DOHH2 (cell line): Measurements from ENCODE around the gene GDPGP1.

Experiments used
- H3F3A ChIP-seq: fragments of 200-600 bp; sonication (generic), shearing (Covaris generic); 2 replicates; pipeline ENCODE4 v1.6.0; 2016; ENCODE audit warnings: antibody characterized with exemption, mild to moderate bottlenecking; ENCODE audit not compliant: control insufficient read depth, insufficient read depth
- H3K27ac ChIP-seq: fragments of 200-600 bp; sonication (generic); 2 replicates; pipeline ENCODE4 v1.5.1; 2014; ENCODE audit warnings: low read depth, mild to moderate bottlenecking, low read length, moderate library complexity
- H3K27me3 ChIP-seq: fragments of 200-600 bp; sonication (generic); 2 replicates; pipeline ENCODE4 v1.6.1; 2014; ENCODE audit warnings: mild to moderate bottlenecking, low read length, mixed read lengths; ENCODE audit not compliant: control insufficient read depth
- H3K36me3 ChIP-seq: fragments of 200-600 bp; sonication (generic); 2 replicates; pipeline ENCODE4 v1.6.1; 2014; ENCODE audit warnings: mild to moderate bottlenecking, low read length, moderate library complexity, mixed read lengths; ENCODE audit not compliant: control insufficient read depth
- H3K4me1 ChIP-seq: fragments of 200-600 bp; sonication (generic); 2 replicates; pipeline ENCODE4 v1.6.1; 2014; ENCODE audit warnings: mild to moderate bottlenecking, low read length, mixed read lengths; ENCODE audit not compliant: control insufficient read depth
- H3K4me2 ChIP-seq: fragments of 200-600 bp; sonication (generic); 2 replicates; pipeline ENCODE4 v1.6.0; 2014; ENCODE audit warnings: mild to moderate bottlenecking, low read length, moderate library complexity
- H3K4me3 ChIP-seq: fragments of 200-600 bp; sonication (generic); 2 replicates; pipeline ENCODE4 v1.5.1; 2014; ENCODE audit warnings: mild to moderate bottlenecking, low read length, mixed read lengths
- H3K79me2 ChIP-seq: fragments of 200-600 bp; sonication (generic); 2 replicates; pipeline ENCODE4 v1.6.1; 2014; ENCODE audit warnings: mild to moderate bottlenecking, low read length, mixed read lengths; ENCODE audit not compliant: control insufficient read depth
- H3K9me2 ChIP-seq: fragments of 200-600 bp; sonication (generic); replicated peaks from 2 replicates; pipeline ENCODE4 v1.6.1; 2014; ENCODE audit warnings: mild to moderate bottlenecking, low read length, mixed read lengths; ENCODE audit not compliant: control insufficient read depth
- H3K9me3 ChIP-seq: fragments of 200-600 bp; sonication (generic); 2 replicates; pipeline ENCODE4 v1.6.1; 2014; ENCODE audit warnings: antibody characterized with exemption, low read length, mixed read lengths; ENCODE audit not compliant: control insufficient read depth, insufficient read depth
- H4K20me1 ChIP-seq: fragments of 200-600 bp; sonication (generic); 2 replicates; pipeline ENCODE4 v1.6.0; 2014; ENCODE audit warnings: low read depth, mild to moderate bottlenecking, antibody characterized with exemption, low read length, moderate library complexity; ENCODE audit not compliant: control insufficient read depth, insufficient read depth
- EZH2phosphoT487 ChIP-seq: fragments of 200-600 bp; sonication (generic); IDR thresholded peaks from 2 replicates; pipeline ENCODE4 v1.6.1; 2017; ENCODE audit warnings: borderline replicate concordance, mild to moderate bottlenecking, antibody characterized with exemption, low read length, moderate library complexity, mixed read lengths
- TF ChIP-seq, protein P1 (sequence below): fragments of 200-600 bp; sonication (generic); IDR thresholded peaks from one replicate; pipeline ENCODE4 v1.5.1; 2014; ENCODE audit warnings: antibody characterized with exemption, mild to moderate bottlenecking, low read depth, low read length; ENCODE audit not compliant: poor library complexity, severe bottlenecking

The GDPGP1 gene

DNA sequence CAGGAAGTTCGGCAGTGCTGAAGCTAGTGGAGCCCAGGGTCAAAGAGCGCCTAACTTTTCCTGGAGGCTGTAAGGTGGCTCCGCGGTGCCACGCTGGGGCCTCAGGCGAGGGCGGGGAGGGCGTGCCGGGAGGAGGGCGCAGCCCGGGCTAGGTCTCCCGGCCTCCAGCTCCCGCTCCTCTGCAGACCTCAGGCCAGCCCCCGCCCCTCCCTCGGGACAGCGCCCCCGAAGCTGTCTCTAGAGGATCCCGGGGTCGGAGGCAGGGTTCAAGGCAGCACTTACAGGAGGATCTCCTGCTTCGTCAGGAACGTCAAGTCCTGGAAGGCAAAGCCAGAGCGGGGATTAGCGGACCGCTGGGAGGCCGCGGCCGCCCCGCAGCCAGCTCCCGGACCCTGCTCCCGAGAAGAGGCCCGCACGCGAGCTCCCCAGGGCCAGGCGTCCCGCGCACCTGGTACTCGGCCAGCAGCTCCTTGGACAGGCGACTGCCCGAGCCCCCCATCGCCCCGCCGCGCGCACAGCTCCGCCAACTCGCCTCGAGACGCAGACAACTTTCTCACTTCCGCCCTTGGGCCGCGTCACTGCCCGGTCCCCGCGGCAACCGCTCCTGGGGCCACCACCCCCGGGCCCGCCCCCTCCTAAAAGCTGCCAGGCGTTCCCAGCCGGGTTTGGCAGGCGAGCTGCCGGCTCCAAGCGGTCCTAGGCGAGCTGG lies 468 bp upstream of the GDPGP1 start, which contains the start of gene CIB1:
Gene CIB1 (minus strand): TSS at position 555 of the 709 bp plus-strand sequence. CDS start 56 bp downstream, at position 499.
- no peaks in the 10 kb centered on the region for H3K9me2 ChIP-seq
- H3K4me2 ChIP-seq, result peak within 1 kb of the TSS; percentile 100
- no peak for TF ChIP-seq EZH2phosphoT487
- TF ChIP-seq, protein P1, sequence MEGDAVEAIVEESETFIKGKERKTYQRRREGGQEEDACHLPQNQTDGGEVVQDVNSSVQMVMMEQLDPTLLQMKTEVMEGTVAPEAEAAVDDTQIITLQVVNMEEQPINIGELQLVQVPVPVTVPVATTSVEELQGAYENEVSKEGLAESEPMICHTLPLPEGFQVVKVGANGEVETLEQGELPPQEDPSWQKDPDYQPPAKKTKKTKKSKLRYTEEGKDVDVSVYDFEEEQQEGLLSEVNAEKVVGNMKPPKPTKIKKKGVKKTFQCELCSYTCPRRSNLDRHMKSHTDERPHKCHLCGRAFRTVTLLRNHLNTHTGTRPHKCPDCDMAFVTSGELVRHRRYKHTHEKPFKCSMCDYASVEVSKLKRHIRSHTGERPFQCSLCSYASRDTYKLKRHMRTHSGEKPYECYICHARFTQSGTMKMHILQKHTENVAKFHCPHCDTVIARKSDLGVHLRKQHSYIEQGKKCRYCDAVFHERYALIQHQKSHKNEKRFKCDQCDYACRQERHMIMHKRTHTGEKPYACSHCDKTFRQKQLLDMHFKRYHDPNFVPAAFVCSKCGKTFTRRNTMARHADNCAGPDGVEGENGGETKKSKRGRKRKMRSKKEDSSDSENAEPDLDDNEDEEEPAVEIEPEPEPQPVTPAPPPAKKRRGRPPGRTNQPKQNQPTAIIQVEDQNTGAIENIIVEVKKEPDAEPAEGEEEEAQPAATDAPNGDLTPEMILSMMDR, result peak; percentile 7
- H4K20me1 ChIP-seq, result no peaks in the 10 kb centered on the region
- H3K4me3 ChIP-seq, result peak within 1 kb of the TSS; percentile 96
- peaks cover 29% of the 10 kb centered on the region for H3K79me2 ChIP-seq
- no peaks in the 10 kb centered on the region for H3K9me3 ChIP-seq
- H3K27ac ChIP-seq, result peak within 1 kb of the TSS; percentile 43
- peaks cover 35% of the 10 kb centered on the region for H3K4me1 ChIP-seq
- no peaks in the 10 kb centered on the region for H3K27me3 ChIP-seq
- H3K36me3 ChIP-seq, result peaks cover 45% of the 10 kb centered on the region
- H3F3A ChIP-seq, result 0 out of 2 replicates have a peak, but pooled peaks cover 2% of the 10 kb centered on the region

DNA sequence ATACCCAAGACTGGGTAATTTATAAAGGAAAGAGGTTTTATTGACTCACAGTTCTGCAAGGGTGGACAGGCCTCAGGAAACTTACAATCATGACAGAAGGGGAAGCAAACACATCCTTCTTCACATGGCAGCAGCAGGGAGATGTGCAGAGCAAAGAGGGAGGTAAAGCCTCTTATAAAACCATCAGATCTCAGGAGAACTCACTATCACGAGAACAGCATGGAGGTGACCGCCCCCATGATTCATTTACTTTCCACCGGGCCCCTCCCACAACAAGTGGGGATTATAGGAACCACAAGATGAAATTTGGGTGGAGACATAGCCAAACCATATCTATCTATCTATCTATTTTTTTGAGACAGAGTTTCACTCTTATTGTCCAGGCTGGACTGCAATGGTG lies 5.4 kb downstream of the GDPGP1 start:
- Histone ChIP-seq H3K36me3 (peaks cover 8% of the 10 kb centered on the region), H3K9me3 (no peaks in the 10 kb centered on the region), H3K27ac (no peak overlapping the region), H3F3A (no peaks in the 10 kb centered on the region), H3K4me1 (peaks cover 7% of the 10 kb centered on the region), H4K20me1 (no peaks in the 10 kb centered on the region), H3K4me3 (no peak overlapping the region), H3K79me2 (peaks cover 4% of the 10 kb centered on the region), H3K9me2 (no peaks in the 10 kb centered on the region), H3K4me2 (no peak overlapping the region), H3K27me3 (no peaks in the 10 kb centered on the region)
- TF ChIP-seq, protein P1, result no peak
- no peak for TF ChIP-seq EZH2phosphoT487

DNA sequence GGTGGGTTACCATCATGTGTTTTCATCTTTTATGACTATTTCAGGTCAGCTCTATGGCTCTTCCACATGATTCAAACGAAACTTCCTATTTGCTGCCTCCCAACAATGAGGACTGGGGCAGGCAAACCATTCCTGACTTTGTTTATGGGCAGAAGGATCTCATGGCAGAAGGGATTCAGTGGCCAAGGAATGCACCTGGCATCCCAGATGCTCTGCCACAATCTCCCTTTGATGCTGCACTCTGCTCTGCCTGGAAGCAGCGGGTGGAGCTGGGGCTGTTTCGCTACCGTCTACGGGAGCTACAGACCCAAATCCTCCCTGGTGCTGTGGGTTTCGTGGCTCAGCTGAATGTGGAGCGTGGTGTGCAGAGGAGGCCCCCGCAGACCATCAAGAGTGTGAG lies 6.8 kb downstream of the GDPGP1 start:
- Histone ChIP-seq H3K36me3 (peaks cover 8% of the 10 kb centered on the region), H3K4me3 (no peak overlapping the region), H3K79me2 (no peaks in the 10 kb centered on the region), H3K4me2 (no peak overlapping the region), H3F3A (no peaks in the 10 kb centered on the region), H3K9me2 (no peaks in the 10 kb centered on the region), H3K4me1 (no peaks in the 10 kb centered on the region), H3K27me3 (no peaks in the 10 kb centered on the region), H4K20me1 (no peaks in the 10 kb centered on the region), H3K9me3 (no peaks in the 10 kb centered on the region), H3K27ac (no peak overlapping the region)
- TF ChIP-seq, protein P1, result no peak
- TF ChIP-seq EZH2phosphoT487, result no peak
